ENCODE results near the gene MSL3B.

The MSL3B gene

DNA sequence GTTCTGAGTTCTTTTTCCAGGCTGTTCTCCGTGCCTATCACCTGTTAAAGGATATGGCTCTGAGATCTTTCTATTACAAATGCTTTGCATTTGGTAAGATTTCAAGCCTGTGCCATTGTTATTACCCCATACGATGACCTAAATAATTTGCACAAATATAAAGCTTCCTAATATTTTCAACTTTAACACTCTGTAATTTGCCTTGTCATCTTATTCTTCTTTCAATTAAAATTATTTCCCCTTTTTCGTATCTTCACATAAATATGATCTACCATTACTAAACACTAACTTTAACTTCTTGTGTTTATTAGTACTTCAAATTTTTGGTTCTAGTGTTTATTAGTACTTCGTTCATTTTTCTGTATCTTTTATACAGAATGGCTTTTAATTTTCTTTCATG, 3.2 kb upstream of the MSL3B start:
- no peak for DNase-seq
- no peak overlapping the region for H3K4me3 ChIP-seq (ENCODE audit: low read depth, low read length)
- H3K27ac ChIP-seq, result no peak overlapping the region
- peaks cover 7% of the 10 kb centered on the region for H3K9me3 ChIP-seq (ENCODE audit: severe bottlenecking)
- no peaks in the 10 kb centered on the region for H3K27me3 ChIP-seq (ENCODE audit: insufficient read depth, low read depth, severe bottlenecking)
- TF ChIP-seq, protein P1, sequence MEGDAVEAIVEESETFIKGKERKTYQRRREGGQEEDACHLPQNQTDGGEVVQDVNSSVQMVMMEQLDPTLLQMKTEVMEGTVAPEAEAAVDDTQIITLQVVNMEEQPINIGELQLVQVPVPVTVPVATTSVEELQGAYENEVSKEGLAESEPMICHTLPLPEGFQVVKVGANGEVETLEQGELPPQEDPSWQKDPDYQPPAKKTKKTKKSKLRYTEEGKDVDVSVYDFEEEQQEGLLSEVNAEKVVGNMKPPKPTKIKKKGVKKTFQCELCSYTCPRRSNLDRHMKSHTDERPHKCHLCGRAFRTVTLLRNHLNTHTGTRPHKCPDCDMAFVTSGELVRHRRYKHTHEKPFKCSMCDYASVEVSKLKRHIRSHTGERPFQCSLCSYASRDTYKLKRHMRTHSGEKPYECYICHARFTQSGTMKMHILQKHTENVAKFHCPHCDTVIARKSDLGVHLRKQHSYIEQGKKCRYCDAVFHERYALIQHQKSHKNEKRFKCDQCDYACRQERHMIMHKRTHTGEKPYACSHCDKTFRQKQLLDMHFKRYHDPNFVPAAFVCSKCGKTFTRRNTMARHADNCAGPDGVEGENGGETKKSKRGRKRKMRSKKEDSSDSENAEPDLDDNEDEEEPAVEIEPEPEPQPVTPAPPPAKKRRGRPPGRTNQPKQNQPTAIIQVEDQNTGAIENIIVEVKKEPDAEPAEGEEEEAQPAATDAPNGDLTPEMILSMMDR (IDR thresholded peaks at IDR 0.05; ENCODE audit: low read depth, low read length), result no peak
- no peaks in the 10 kb centered on the region for H3K36me3 ChIP-seq

DNA sequence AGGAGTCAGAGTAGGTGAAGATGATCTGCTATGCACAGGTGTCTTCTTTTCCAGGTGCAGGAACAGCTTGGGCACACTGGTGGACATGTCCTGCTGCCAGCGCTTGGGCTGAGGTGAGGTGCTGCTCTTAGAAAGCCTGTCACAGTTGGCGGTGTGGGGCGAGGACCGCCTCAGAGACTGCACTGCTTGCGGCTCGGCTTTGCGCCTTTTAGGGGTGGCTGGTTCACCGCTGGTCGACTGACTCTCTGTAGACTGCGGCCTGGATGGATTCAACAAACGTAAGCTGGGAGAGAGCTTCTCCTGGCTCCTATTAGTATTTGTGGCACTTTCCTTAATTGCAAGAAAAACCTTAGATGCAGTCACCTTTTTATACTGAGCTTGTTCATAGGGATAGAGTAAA, 1.7 kb downstream of the MSL3B start:
- H3K4me3 ChIP-seq (ENCODE audit: low read depth, low read length), result no peak overlapping the region
- TF ChIP-seq, protein P1 (IDR thresholded peaks at IDR 0.05; ENCODE audit: low read depth, low read length), result no peak
- no peak overlapping the region for H3K27ac ChIP-seq
- DNase-seq, result no peak
- H3K27me3 ChIP-seq (ENCODE audit: insufficient read depth, low read depth, severe bottlenecking), result no peaks in the 10 kb centered on the region
- no peaks in the 10 kb centered on the region for H3K9me3 ChIP-seq (ENCODE audit: severe bottlenecking)
- no peaks in the 10 kb centered on the region for H3K36me3 ChIP-seq

DNA sequence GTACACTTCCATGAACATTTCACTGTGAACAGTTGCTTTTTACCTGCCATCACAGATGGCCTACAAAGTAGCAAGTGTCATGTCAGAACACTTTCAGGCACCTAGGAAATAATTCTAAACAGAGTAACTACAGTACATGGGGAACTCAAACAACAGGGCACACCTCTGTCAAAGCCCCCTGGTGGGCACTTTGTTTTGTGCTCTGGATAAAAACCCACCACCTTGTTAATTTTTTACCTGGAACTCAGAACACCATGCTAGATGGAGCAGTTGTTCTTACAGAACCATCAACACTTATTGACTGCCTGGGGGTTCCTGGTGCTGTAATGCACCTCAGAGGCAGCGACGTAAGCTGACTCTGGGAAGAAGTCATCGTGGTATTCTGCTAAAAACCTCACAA, 2.3 kb downstream of the MSL3B start:
- no peak overlapping the region for H3K27ac ChIP-seq
- TF ChIP-seq, protein P1 (IDR thresholded peaks at IDR 0.05; ENCODE audit: low read depth, low read length), result peak; percentile 52
- H3K27me3 ChIP-seq (ENCODE audit: insufficient read depth, low read depth, severe bottlenecking), result no peaks in the 10 kb centered on the region
- no peaks in the 10 kb centered on the region for H3K36me3 ChIP-seq
- H3K4me3 ChIP-seq (ENCODE audit: low read depth, low read length), result no peak overlapping the region
- no peaks in the 10 kb centered on the region for H3K9me3 ChIP-seq (ENCODE audit: severe bottlenecking)
- peak; percentile 39 for DNase-seq

DNA sequence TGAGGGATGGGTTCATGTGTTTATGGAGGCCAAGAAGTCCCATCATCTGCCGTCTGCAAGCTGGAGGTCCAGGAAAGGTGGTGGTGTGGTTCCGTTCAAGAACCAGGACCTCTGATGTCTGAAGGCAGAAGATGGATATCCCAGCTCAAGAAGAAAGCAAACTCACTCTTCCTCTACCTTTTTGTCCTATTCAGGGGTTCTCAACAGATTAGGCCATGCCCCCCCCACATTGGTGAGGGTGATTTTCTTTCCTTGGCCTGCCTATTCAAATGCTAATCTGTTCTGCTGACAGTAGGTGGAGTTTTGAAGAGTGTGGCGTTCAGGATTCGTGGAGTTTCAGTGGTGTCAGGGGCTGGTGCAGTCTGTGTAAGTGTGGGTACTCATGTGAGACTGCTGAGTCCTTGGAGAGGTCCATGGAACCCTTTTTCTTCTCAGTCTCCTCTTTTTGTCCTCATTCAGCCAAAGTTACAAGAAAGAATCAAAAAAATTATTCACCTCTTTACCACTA, 5.9 kb downstream of the MSL3B start:
- TF ChIP-seq, protein P1 (IDR thresholded peaks at IDR 0.05; ENCODE audit: low read depth, low read length), result no peak
- Histone ChIP-seq H3K27me3 (ENCODE audit: insufficient read depth, low read depth, severe bottlenecking) (no peaks in the 10 kb centered on the region), H3K36me3 (no peaks in the 10 kb centered on the region), H3K9me3 (ENCODE audit: severe bottlenecking) (no peaks in the 10 kb centered on the region), H3K4me3 (ENCODE audit: low read depth, low read length) (no peak overlapping the region), H3K27ac (no peak overlapping the region)
- DNase-seq, result no peak

DNA sequence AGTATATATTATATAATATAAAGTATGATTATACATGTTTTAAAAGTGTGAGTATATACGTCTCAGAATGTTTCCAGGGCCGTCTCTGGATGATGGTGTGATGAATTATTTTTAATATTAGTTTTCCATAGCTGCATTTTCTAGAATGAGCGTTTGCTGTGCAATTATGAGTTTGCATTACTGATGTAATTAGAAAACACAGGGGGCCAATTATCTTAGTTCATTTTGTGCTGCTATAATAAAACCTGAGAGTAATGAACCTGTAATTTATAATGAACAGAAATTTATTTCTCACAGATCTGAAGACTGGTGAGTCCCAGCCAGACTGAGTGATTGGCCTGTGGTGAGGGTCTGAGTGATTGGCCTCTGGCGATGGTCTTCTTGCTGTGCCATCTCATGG, 9.9 kb downstream of the MSL3B start:
- no peaks in the 10 kb centered on the region for H3K9me3 ChIP-seq (ENCODE audit: severe bottlenecking)
- no peak overlapping the region for H3K4me3 ChIP-seq (ENCODE audit: low read depth, low read length)
- H3K27me3 ChIP-seq (ENCODE audit: insufficient read depth, low read depth, severe bottlenecking), result no peaks in the 10 kb centered on the region
- TF ChIP-seq, protein P1 (IDR thresholded peaks at IDR 0.05; ENCODE audit: low read depth, low read length), result no peak
- DNase-seq, result no peak
- H3K36me3 ChIP-seq, result peaks cover 9% of the 10 kb centered on the region
- no peak overlapping the region for H3K27ac ChIP-seq

DNA sequence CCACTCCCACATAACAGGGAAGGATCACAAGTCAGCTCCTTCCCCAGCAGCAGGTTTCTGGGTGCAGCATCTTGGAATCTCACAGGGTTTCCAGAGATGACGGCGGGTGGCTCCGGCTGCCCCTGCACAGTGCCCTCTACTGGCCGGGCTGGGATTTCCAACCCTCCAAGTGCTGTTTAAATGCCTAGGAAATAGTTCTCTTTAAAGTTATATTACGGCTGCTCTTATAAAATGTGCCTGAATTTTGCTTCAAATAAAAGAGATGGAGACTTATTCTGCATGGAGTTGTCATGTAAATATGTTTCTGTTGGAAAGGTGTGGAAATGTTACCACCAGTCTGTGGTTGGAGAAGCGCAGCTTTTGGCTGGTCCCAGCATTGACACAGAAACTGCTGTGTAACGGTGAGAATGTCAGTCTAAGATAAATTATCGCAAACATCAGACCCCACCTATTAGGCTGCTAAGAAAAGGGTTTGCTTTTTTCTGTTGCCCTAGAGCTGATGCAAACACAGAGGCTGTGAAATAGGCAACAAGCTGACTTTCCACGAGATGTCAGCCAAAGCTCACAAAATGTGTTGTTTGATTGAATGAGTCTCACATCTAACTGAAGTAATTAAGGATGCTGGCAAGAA, 10.6 kb downstream of the MSL3B start:
- Histone ChIP-seq H3K9me3 (ENCODE audit: severe bottlenecking) (no peaks in the 10 kb centered on the region), H3K4me3 (ENCODE audit: low read depth, low read length) (no peak overlapping the region), H3K36me3 (peaks cover 16% of the 10 kb centered on the region), H3K27me3 (ENCODE audit: insufficient read depth, low read depth, severe bottlenecking) (no peaks in the 10 kb centered on the region), H3K27ac (no peak overlapping the region)
- DNase-seq, result no peak
- TF ChIP-seq, protein P1 (IDR thresholded peaks at IDR 0.05; ENCODE audit: low read depth, low read length), result peak; percentile 53
